ENCODE data around the gene RASSF8.
A peak's percentile ranks its signal among the peaks of the same experiment; 100 is the strongest.

The RASSF8 gene, protein sequence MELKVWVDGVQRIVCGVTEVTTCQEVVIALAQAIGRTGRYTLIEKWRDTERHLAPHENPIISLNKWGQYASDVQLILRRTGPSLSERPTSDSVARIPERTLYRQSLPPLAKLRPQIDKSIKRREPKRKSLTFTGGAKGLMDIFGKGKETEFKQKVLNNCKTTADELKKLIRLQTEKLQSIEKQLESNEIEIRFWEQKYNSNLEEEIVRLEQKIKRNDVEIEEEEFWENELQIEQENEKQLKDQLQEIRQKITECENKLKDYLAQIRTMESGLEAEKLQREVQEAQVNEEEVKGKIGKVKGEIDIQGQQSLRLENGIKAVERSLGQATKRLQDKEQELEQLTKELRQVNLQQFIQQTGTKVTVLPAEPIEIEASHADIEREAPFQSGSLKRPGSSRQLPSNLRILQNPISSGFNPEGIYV

DNA sequence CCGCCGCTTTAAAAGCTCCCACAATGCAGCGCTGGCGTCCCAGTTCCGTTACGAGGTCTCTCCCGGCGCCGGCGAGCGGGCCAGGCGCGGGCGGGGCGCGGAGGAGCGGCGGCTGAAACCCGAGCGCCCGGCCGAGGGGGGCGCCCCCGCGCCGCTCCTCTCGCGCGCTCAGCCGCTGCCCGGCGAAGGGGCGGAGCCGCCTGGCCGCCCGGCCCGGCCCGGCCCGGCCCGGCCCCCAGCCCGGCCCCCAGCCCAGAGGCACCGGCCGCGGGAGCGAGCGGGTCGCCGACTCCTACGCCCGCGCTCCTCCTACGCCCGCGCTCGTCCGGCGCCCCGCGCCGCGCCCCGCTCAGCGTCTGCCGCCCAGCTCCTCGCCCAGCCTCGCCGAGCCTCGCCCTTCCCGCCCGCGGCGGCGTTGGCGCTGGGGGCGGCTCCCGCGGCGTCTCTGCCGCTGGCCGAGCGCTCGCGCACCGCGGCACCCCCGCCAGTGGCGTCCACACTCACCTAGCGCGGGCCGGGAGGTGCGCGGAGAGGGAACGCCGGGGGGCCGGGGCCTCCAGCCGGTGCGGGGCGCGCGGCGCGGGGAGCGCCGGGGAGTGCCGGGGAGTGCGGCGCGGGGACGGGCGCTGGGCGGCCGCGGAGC is at the start of gene RASSF8:
Gene RASSF8, plus strand, starts transcription at position 255 of the 643 bp plus-strand sequence. CDS start 96,662 bp downstream, outside the sequence.
- peak within 1 kb of the TSS; percentile 70 for H3K4me3 ChIP-seq (replicated peaks; ENCODE audit: low read depth, low read length)
- DNase-seq (ENCODE audit: low read depth) = peak; percentile 79
- TF ChIP-seq CTCF (IDR thresholded peaks at IDR 0.05; ENCODE audit: low read length, missing control alignments) = no peak

DNA sequence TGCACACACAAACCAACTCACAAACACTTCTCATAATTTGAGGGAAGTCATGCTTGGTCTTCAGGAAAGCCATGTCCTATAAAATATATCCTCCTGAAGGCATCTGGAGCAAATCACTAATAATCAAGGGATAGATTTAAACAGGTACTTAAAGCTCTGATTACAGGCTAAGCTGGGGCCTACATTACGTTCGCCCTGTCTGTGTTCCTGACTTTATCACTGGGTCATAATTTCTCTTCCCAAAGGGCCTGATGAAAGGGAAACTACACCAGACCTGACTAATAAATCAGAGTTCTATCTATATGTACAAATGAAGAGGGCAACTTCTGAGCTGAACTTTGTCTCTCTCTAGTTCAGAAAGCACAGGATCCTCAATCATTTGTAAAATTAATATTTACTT is 43.9 kb upstream of the RASSF8 start:
- DNase-seq (ENCODE audit: low read depth) = no peak

GRCh38 chr12:25924491-25925001 is 33.9 kb upstream of the RASSF8 start:
- no peak for DNase-seq (ENCODE audit: low read depth)
- H3K4me3 ChIP-seq (replicated peaks; ENCODE audit: low read depth, low read length) = no peak overlapping the region
- TF ChIP-seq CTCF (IDR thresholded peaks at IDR 0.05; ENCODE audit: low read length, missing control alignments) = no peak

More for the DNA sequence above, 43.9 kb upstream of the RASSF8 start:
- TF ChIP-seq CTCF (IDR thresholded peaks at IDR 0.05; ENCODE audit: low read length, missing control alignments) = no peak
- H3K4me3 ChIP-seq (replicated peaks; ENCODE audit: low read depth, low read length) = no peak overlapping the region

DNA sequence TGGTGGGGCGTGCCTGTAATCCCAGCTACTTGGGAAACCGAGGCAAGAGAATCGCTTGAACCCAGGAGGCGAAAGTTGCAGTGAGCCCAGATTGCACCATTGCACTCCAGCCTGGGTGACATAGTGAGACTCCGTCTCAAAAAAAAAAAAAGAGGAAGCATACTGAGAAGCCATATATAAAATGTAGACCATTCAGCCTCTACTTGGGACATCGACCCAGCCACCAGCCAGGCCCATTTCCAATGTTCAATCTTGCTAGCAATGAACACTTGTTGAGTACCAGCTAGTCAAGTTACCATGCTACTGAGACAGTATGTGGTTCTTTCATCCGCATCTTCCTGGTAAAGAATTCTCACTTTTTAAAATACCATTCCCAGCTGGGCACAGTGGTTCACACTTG is 33.4 kb upstream of the RASSF8 start:
- no peak for TF ChIP-seq CTCF (IDR thresholded peaks at IDR 0.05; ENCODE audit: low read length, missing control alignments)
- H3K4me3 ChIP-seq (replicated peaks; ENCODE audit: low read depth, low read length) = no peak overlapping the region
- no peak for DNase-seq (ENCODE audit: low read depth)

DNA sequence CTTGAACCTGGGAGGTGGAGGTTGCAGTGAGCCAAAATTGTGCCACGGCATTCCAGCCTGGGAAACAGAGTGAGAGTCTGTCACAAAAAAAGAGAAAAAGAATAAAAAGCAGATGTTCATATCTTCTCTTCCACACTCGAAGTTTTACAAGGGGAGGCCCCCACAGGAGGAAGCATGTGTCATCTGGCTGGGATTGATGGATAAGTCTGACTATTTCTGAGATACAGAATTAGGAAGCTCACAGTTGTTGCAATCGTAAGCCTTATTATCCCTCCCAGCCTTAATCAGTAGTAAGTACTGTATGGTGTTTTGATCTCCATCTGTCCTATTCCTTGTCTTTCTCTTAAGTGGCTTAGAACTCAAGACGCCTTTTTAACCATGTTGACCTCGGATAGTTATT is 31.9 kb upstream of the RASSF8 start:
- no peak overlapping the region for H3K4me3 ChIP-seq (replicated peaks; ENCODE audit: low read depth, low read length)
- no peak for DNase-seq (ENCODE audit: low read depth)
- TF ChIP-seq CTCF (IDR thresholded peaks at IDR 0.05; ENCODE audit: low read length, missing control alignments) = no peak

GRCh38 chr12:25929142-25929541 is 29.3 kb upstream of the RASSF8 start:
- TF ChIP-seq CTCF (IDR thresholded peaks at IDR 0.05; ENCODE audit: low read length, missing control alignments) = no peak
- peak; percentile 43 for DNase-seq (ENCODE audit: low read depth)
- no peak overlapping the region for H3K4me3 ChIP-seq (replicated peaks; ENCODE audit: low read depth, low read length)
